BE2C (cell line): ENCODE data around the gene STUB1.

Experiments used
- DNase-seq: peaks from one replicate; pipeline ENCODE4 v3.0.0-alpha.2; 2020
- H3K27me3 ChIP-seq: fragments of 250-450 bp; sonication (Bioruptor Pico); 2 replicates; pipeline ENCODE4 v1.5.1; 2020; ENCODE audit warnings: mild to moderate bottlenecking
- H3K36me3 ChIP-seq: fragments of 250-450 bp; sonication (Bioruptor Pico); 2 replicates; pipeline ENCODE4 v1.5.1; 2020; ENCODE audit warnings: mild to moderate bottlenecking
- H3K4me1 ChIP-seq: fragments of 250-450 bp; sonication (Bioruptor Pico); 2 replicates; pipeline ENCODE4 v1.5.1; 2020
- H3K4me3 ChIP-seq: 2 replicates; pipeline ENCODE4 v1.5.1; 2011; ENCODE audit warnings: low read depth, low read length
- H3K9me3 ChIP-seq: fragments of 250-450 bp; sonication (Bioruptor Pico); 2 replicates; pipeline ENCODE4 v1.5.1; 2020
- CTCF ChIP-seq: IDR thresholded peaks from 2 replicates; pipeline ENCODE4 v1.5.1; 2012; ENCODE audit warnings: mild to moderate bottlenecking, low read depth, low read length

The STUB1 gene

GRCh38 chr16:634051-634670 is 46.0 kb upstream of the STUB1 start:
- Histone ChIP-seq H3K4me3 (no peak overlapping the region), H3K27me3 (no peaks in the 10 kb centered on the region), H3K9me3 (no peaks in the 10 kb centered on the region), H3K36me3 (peaks cover 10% of the 10 kb centered on the region), H3K4me1 (peaks cover 25% of the 10 kb centered on the region)
- DNase-seq = no peak
- TF ChIP-seq CTCF = no peak

GRCh38 chr16:634996-635395 is 45.2 kb upstream of the STUB1 start:
- Histone ChIP-seq H3K4me1 (peaks cover 22% of the 10 kb centered on the region), H3K27me3 (no peaks in the 10 kb centered on the region), H3K4me3 (peak overlapping the region; percentile 78), H3K36me3 (peaks cover 10% of the 10 kb centered on the region), H3K9me3 (no peaks in the 10 kb centered on the region)
- no peak for TF ChIP-seq CTCF
- DNase-seq = no peak

GRCh38 chr16:635573-636205 is 44.5 kb upstream of the STUB1 start:
- Histone ChIP-seq H3K4me1 (peaks cover 15% of the 10 kb centered on the region), H3K27me3 (no peaks in the 10 kb centered on the region), H3K9me3 (no peaks in the 10 kb centered on the region), H3K4me3 (peak overlapping the region; percentile 78), H3K36me3 (peaks cover 10% of the 10 kb centered on the region)
- TF ChIP-seq CTCF = no peak
- no peak for DNase-seq

- H3K27me3 ChIP-seq = no peaks in the 10 kb centered on the region
- no peak for TF ChIP-seq CTCF
- H3K36me3 ChIP-seq = peaks cover 10% of the 10 kb centered on the region
- H3K4me3 ChIP-seq = peak within 1 kb of the TSS; percentile 78
- H3K9me3 ChIP-seq = no peaks in the 10 kb centered on the region
- peak; percentile 98 for DNase-seq
- H3K4me1 ChIP-seq = peaks cover 9% of the 10 kb centered on the region
Observed at GRCh38 chr16:636206-637080, 43.8 kb upstream of the STUB1 start, which contains the start of gene METTL26. Gene METTL26 (minus strand): TSS chr16:636305. CDS start chr16:636290, 15 bp downstream.

GRCh38 chr16:637081-638018 is 42.9 kb upstream of the STUB1 start:
- peak; percentile 97 for DNase-seq
- Histone ChIP-seq H3K9me3 (no peaks in the 10 kb centered on the region), H3K36me3 (peaks cover 10% of the 10 kb centered on the region), H3K4me1 (peaks cover 9% of the 10 kb centered on the region), H3K27me3 (no peaks in the 10 kb centered on the region), H3K4me3 (peak overlapping the region; percentile 78)
- TF ChIP-seq CTCF = no peak
